HT1080 (cell line): ENCODE results near the gene VPS37C. TPM values are rescaled to one million over a fixed set of nuclear protein-coding genes. Genes with fewer than 3 reads are reported as not detected.
A peak's percentile ranks its signal among the peaks of the same experiment; 100 is the strongest.

Experiments used
- DNase-seq: peaks from one replicate; pipeline ENCODE4 v3.0.0-alpha.2; 2015; ENCODE audit warnings: low read depth
- total RNA-seq: library from RNA; depleted of rRNA; stranded (reverse); fragments of >200 nt; shearing (Covaris generic); gene quantifications from 2 replicates; pipeline ENCODE4 v1.2.3, GENCODE V29; 2014

The VPS37C gene
- total RNA-seq, 1 experiment from 2014 or later, result 11.9 TPM

GRCh38 chr11:61155312-61155711, 5.9 kb downstream of the VPS37C start:
- no peak for DNase-seq

- no peak for DNase-seq
These were observed 6.7 kb downstream of the VPS37C start for GRCh38 chr11:61154528-61154927.

- no peak for DNase-seq
These were observed 7.6 kb downstream of the VPS37C start for GRCh38 chr11:61153593-61154095.

- peak; percentile 68 for DNase-seq
These were observed 8.2 kb downstream of the VPS37C start for GRCh38 chr11:61152816-61153592.

GRCh38 chr11:61151545-61152252, 9.5 kb downstream of the VPS37C start:
- no peak for DNase-seq

GRCh38 chr11:61150706-61151544, 10.3 kb downstream of the VPS37C start:
- DNase-seq, result no peak

- DNase-seq, result no peak
These were observed 11.3 kb downstream of the VPS37C start for GRCh38 chr11:61149624-61150615.

- no peak for DNase-seq
These were observed 13.2 kb downstream of the VPS37C start for GRCh38 chr11:61147791-61148620.

- no peak for DNase-seq
These were observed 14.0 kb downstream of the VPS37C start for GRCh38 chr11:61147271-61147670.

GRCh38 chr11:61146416-61146815, 14.8 kb downstream of the VPS37C start:
- no peak for DNase-seq

- no peak for DNase-seq
These were observed 15.8 kb downstream of the VPS37C start for GRCh38 chr11:61145228-61146005.

GRCh38 chr11:61144511-61145179, 16.6 kb downstream of the VPS37C start:
- no peak for DNase-seq

- no peak for DNase-seq
These were observed 18.8 kb downstream of the VPS37C start for GRCh38 chr11:61142424-61142823.

GRCh38 chr11:61141601-61142028, 19.6 kb downstream of the VPS37C start:
- DNase-seq, result no peak

- DNase-seq, result no peak
These were observed 20.8 kb downstream of the VPS37C start for GRCh38 chr11:61140416-61140815.

GRCh38 chr11:61139387-61139786, 21.8 kb downstream of the VPS37C start:
- DNase-seq, result no peak

- DNase-seq, result peak; percentile 84
These were observed 22.3 kb downstream of the VPS37C start for GRCh38 chr11:61138935-61139334.

- no peak for DNase-seq
These were observed 26.4 kb downstream of the VPS37C start for GRCh38 chr11:61134801-61135257.
